Measurements from ENCODE around the gene MYADML2.
"Not testable (repeated sequence)": the region's sequence is repeated elsewhere in the genome, so short reads cannot be mapped to it uniquely, and the experiment has no call there.

Gene MYADML2, protein sequence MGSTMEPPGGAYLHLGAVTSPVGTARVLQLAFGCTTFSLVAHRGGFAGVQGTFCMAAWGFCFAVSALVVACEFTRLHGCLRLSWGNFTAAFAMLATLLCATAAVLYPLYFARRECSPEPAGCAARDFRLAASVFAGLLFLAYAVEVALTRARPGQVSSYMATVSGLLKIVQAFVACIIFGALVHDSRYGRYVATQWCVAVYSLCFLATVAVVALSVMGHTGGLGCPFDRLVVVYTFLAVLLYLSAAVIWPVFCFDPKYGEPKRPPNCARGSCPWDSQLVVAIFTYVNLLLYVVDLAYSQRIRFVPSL

DNA sequence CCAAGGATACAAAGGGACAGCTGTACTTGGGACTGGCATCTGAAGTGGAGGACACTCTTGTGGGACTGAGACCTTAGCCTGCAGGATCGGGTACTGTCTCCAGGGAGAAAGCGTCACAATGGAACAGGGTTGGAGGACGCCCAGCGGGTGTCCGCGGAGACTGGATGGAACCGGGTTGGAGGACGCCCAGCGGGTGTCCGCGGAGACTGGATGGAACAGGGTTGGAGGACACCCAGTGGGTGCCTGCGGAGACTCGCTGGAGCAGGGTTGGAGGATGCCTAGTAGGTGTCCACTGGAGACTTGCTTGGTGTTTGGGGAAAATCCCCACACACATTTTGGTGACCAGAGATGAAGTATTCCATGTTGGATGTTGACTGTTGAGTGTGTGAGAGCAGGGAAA, at the start of gene MYADML2:
MYADML2 (minus strand) TSS at position 45 of the 400 bp plus-strand sequence. CDS start 5,492 bp downstream, outside the sequence.
- no peak for DNase-seq

GRCh38 chr17:81996232-81996756, 49.3 kb upstream of the MYADML2 start:
- DNase-seq = no peak

GRCh38 chr17:81995463-81996231, 48.6 kb upstream of the MYADML2 start:
- DNase-seq = no peak

DNA sequence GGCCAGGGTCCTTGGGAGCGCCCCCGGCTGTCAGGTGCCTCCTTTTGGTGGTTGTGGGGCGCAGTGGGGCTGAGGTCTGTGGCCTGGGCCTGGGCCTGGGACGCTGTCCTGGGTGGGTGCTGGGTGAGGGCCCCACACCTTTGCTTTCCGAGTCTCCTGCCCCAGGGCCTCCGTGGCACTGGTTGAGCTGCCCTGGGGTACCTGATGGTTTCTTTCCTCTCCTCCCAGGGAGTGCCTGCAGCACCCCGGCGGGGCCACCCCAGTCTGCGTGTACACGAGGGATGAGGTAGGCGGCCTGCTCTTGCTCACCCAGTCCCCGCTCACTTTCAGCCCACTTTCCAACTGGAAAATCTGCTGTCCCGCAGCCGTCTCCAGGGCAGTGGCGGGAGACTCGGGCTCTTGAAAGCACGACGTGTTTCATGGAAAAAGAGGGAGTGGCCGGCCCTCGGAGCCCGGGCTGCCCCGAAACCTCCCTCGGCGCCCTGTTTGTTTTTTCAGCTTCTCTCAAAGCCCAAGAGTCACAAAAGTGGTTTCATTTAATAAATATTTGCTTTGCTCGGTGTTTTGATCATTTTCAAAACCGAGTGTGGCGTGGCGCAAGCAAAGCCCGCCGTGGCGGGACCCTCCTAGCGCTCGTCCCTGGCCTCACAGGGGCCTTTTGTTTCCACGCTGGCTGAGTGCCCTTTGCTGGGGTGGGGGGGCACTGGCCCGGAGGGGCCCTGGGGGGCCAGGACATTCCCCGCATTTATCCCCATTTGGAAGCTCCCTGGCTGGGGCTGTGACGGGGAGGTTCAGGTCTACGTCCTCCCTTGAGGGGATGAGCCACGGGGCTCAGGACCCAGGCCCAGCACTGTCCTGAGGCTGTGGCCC, 47.8 kb upstream of the MYADML2 start:
- DNase-seq = no peak

DNA sequence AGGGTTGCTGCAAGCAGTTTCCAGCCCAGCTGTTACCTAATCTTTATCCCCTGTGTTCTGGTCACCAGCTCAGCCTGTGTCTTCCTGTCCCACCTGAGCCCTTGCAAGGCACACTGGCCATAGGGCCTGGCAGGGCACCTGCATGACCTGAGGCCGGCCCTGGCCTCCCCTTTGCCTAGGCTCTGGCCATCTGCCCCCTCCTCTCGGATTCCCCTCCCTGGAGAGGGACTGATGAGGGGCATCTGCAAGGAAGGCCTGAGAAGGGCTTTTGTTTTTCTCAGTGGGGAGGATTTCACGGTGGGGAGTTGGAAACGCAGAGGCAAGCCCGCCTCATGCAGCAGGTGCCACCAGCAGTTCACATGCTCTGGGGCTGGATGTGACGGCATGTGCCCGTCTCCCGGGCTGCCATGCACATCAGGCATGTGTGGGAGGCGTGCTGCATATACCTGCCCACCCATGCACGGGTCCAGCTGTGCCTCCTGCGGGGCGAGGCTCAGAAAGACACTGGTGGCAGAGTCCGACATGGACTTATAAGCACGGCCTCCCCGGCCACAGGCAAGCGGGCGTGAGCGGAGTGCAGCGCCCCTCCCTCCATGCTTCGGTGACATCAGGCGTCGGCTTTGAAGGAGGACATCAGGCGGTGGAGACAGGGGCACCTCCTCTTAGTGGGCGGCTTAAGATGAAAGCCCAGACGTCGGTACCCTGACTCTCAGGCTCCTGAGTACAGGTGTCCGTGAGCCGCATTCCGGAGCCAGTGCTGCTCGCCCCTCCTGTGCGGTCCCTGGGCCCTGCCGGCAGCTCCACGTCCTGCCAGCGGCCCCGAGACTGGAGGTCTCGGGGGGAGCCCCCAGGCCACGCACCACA, 46.9 kb upstream of the MYADML2 start:
- DNase-seq = no peak

DNA sequence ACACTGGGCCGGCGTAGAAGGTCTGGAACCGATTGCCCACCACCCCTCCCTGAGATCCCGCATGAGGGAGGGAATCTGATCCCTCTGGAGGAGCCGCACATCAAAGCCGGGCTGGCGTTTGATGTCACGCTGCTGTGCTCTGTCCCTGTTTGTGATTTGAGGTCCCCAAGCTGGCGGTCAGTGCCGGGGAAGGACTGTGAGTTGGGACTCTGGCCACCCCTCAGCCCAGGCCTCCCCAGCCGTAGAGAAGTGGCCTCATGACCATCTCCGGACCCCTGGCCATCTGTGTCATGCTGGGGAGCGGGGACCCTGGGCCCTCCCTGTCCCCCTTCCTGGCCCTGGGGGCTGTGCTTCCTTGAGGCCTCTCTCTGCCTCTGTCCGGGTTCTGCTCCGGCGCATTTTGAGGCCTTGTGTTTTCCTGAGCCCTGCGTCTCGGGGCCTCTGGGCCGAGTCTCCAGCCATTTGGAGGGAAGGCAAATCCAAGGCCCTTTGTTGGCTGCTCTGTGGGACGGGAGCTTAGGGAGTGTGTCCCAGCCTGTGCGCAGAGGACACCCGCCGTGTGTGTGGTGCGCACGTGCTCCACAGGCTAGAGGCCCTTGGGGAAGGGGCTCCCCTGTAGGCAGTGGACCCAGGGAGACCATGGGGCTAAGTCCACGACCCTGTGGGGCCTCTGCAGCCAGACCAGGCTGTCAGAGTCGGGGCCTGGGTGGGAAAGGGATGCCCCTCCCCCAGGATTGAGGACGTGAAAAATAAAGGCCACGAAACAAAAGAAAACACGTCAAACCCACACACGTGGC, 45.5 kb upstream of the MYADML2 start:
- DNase-seq = no peak

DNA sequence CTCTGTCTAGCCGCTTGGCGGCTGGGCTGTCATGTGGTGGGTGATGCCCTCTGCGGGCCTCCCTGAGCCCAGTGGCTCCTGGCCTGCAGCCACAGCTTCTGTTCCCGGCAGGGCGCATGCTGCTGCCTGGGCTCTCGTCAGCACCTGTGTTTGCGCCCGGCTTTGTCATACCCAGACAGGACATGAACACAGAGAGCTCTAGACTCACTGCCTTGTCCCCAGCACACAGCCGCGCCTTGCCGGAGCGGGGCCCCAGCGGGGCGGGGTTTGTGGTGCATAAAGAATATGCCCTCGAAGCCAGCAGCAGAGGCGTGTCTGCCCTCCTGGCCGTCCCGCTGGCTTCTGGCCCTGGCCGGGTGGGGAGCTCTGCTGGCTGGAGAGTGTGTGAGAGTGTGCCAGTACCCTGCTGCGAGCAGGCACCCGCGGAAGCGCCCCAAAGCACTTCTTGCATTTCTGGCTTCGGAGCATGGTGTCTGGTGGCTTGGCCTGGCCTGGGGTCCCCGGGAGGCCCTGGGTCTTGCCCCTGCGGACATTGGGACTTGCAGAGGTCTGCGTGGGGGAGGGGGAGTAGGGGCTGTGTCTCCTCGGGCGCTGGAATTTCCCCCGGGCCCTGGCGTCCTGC, 44.8 kb upstream of the MYADML2 start:
- DNase-seq = no peak

- no peak for DNase-seq
Observed at GRCh38 chr17:81990836-81991683, 44.0 kb upstream of the MYADML2 start.

DNA sequence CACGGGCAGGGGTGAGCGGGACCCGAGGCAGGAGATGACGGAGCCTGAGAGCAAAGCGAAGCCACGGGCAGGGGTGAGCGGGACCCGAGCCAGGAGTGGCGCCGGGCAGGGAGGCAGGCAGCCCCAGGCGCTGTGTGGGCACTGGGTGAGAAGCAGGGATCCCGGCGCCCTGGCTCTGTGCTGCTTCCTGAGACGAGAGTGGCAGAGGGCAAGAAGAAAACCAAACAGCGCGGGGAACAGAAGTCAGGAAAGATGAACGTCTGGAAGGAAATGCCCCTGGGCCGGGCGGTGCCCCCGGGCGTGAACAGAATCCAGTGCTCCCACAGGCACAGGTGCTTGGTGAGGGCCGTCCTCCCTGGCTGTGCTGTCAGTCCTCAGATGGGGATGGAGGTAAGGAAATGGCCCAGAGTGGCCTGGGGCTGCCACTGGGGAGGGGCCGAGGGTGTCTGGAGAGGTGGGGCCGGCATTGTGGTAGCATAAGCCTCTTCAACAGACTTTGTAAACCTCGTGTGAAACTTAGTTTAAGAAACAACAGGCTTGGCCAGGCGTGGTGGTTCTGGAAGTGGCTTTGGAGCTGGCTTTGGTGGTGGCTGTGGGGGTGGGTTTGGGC, 40.2 kb upstream of the MYADML2 start:
- no peak for DNase-seq

DNA sequence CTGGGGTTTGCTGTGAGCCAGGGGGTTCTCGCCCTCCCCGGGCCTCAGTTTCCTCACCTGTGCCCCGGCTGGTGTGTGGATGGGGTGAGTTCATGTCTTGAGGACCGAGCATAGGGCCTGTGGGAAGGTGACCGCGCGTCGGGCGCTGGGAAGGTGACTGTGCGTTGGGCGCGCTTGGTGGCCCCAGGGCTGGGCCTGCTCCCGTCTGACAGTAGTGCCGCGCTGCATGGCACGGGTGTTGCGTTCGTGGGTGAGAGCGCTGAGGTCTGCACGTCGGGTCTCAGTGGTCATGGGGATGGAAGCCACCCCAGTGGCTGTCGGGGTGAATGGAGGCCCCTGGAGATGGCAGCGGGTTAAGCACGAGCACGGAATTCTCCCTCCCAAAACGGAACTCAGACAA, 39.6 kb upstream of the MYADML2 start:
- no peak for DNase-seq

DNA sequence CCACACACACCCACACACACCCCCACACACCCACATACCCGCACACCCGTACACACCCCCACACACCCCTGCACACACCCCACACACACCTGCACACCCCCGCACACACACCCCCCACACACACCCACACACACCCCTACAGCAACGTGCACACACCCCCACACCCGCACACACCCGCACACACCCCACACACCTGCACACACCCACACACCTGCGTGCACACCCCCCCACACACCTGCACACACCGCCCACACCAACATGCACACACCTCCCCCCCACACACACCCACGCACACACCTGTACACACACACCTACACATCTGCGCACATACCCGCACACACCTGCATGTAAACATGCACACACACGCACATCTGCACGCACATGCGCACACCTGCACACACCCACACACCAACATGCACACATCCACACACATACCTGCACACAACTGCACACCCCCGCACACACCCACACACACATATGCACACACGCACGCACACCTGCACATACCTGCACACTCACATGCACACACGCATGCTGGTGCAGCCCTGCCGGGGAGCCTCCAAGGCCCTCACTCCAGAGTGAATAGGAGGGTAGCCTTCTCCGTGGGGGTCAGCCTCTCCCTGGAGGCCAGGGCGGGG, 37.9 kb upstream of the MYADML2 start:
- no peak for DNase-seq

DNA sequence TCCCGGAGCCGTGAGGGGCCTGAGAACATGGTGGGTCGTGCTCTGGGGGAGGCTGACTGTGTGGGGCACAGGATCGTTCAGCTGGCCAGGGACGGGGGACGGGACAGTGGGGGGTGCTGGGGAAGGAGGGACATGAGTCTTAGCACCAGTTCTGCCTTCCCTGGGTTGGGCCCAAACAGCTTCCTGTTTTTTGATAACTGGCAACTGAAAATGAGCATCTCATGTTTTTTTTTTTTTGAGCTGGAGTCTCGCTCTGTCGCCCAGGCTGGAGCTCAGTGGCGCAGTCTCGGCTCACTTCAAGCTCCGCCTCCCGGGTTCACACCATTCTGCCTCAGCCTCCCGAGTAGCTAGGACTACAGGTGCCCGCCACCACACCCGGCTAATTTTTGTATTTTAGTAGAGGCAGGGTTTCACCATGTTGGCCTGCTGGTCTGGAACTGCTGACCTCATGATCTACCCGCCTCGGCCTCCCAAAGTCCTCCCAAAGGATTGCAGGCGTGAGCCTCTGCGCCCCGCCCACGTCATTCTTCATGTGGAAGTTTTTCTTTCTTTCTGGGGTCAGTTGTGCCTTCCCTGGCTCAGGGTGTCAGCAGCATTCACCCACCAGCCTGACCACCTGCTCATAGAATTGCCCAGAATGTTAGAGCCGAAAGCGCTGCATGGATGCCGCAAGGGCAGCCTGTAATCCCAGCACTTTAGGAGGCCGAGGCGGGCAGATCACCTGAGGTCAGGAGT, 36.8 kb upstream of the MYADML2 start:
- DNase-seq = no peak

DNA sequence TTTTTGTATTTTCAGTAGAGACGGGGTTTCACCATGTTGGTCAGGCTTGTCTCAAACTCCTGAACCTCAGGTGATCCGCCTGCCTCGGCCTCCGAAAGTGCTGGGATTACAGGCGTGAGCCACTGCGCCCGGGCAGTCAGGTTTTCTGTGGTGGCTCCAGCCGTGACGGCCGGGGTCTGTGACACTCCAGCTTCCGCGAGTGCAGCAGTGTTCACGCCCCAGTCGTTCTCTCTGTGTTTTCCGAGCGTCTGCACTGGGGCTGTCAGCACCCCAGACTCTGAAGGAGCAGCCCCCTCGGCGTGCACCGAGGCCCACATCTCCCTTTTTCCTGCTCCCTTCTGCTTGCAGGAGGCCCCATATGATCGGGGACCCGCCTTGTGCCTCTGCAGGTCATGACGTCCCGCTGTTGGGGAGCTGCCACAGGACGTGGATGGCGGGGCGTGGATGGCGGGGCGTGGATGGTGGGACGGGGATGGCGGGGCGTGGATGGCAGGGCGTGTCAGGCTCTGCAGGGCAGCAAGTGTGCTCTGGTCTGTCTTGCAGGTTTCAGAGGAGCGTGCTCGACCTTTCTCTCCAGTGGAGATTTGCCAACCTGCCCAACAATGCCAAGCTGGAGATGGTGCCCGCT, 36.1 kb upstream of the MYADML2 start:
- no peak for DNase-seq

GRCh38 chr17:81981511-81981910, 34.5 kb upstream of the MYADML2 start:
- not testable (repeated sequence) for DNase-seq

DNA sequence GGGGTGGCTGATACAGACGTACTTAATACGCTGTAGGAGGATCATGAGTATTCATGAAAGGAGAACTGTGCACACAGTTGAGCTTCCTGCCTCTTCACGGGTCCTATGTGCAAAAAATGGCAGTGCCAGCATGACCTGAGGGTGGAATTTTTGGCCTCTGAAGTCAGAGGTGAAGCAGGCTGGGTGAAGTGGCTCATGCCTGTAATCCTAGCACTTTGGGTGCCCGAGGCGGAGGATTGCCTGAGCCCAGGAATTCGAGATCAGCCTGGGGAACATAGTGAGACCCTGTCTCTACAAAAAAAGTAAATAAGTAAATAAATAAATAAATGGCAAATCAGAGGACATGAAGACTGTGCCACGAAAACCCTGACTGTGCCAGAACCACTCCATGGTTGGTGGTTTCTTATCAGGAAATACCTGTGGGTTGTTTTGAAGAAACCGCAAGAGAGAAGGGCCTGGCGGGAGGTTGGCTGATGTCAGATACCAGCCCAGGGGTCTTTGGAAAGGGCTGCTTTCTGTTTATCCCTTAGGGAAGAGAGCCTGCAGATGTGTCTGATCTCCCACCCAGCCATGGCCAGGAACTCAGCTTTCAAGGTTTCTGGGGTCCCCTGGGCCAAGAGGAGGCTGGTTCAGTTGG, 33.8 kb upstream of the MYADML2 start:
- DNase-seq = no peak

DNA sequence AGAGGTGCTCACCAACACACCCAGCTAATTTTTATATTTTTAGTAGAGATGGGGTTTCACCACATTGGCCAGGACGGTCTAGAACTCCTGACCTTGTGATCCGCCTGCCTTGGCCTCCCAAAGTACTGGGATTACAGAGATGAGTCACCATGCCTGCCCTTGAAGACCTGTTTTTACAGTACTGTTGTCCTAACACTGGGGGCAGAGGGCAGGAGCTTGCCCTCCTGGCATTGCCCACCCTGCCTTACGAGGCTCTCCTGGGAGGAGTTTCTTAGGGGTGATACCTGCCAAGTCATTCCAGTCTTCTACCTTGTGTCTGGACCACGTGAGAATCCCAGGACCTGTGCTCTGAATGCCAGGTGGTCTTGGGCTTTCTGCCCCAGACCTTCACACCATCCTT, 33.1 kb upstream of the MYADML2 start:
- no peak for DNase-seq
